Endothelial cell of umbilical vein (primary cell): ENCODE measurements around the gene AP1S2. TPM values are rescaled to one million over a fixed set of nuclear protein-coding genes. Genes with fewer than 3 reads are reported as not detected.

Source experiments
- BruUV-seq: library from RNA; stranded (reverse); fragments of 400-500 nt; replicated peaks from 2 replicates; lab custom pipeline; 2021; lab: Mats Ljungman, UMichigan
- CTCF ChIA-PET: fragments of 300-600, 350-600 bp; sonication (Branson Sonifier 250); formaldehyde crosslinking; loops from one replicate; lab custom pipeline; 2021; ENCODE audit warnings: antibody characterized with exemption, inconsistent platforms; lab: Charles Lee
- POLR2A ChIA-PET: fragments of 300-600, 350-600 bp; sonication (Branson Sonifier 250); formaldehyde crosslinking; loops from one replicate; lab custom pipeline; 2021; ENCODE audit warnings: antibody characterized with exemption, inconsistent platforms; lab: Charles Lee
- DNase-seq: peaks from one replicate; pipeline ENCODE4 v3.0.0-alpha.2; 2011; ENCODE audit warnings: low read depth, low spot score
- FAIRE-seq: peaks from 2 replicates; lab custom pipeline; 2011; peaks lifted over from hg19 to GRCh38; lab: Jason Lieb, UNC
- H2AFZ ChIP-seq: 2 replicates; pipeline ENCODE4 v1.6.0; 2012; ENCODE audit warnings: low read depth, low read length, control low read depth, inconsistent platforms
- H3K27ac ChIP-seq: 2 replicates; pipeline ENCODE4 v1.5.1; 2011; ENCODE audit warnings: low read depth, mild to moderate bottlenecking, control low read depth, low read length, moderate library complexity; ENCODE audit not compliant: insufficient read depth
- H3K27me3 ChIP-seq, 2 experiments: 2 replicates each; pipeline versions ENCODE4 v1.6.0 to v1.6.1; 2011; ENCODE audit warnings: low read length in 2 of 2, mixed read lengths in 1 of 2; ENCODE audit not compliant: control insufficient read depth in 2 of 2, insufficient read depth in 2 of 2
- H3K36me3 ChIP-seq, 2 experiments: 2 replicates in 1 of 2; 3 replicates in 1 of 2; pipeline ENCODE4 v1.5.1; 2011; ENCODE audit warnings: low read length in 2 of 2, mild to moderate bottlenecking in 1 of 2, moderate library complexity in 1 of 2; ENCODE audit not compliant: control insufficient read depth in 2 of 2, insufficient read depth in 2 of 2; ENCODE audit errors: extremely low read depth in 1 of 2
- H3K4me1 ChIP-seq: 3 replicates; pipeline ENCODE4 v1.5.1; 2011; ENCODE audit warnings: mild to moderate bottlenecking, low read length; ENCODE audit not compliant: control insufficient read depth, insufficient read depth; ENCODE audit errors: extremely low read depth
- H3K4me2 ChIP-seq: 2 replicates; pipeline ENCODE4 v1.6.1; 2011; ENCODE audit warnings: low read length, control low read depth, mixed read lengths; ENCODE audit not compliant: insufficient read depth
- H3K4me3 ChIP-seq, 3 experiments: fragments of 200-600 bp in 1 of 3; sonication (generic), shearing (Covaris generic) in 1 of 3; replicated peaks in 1 of 3; 2 replicates each; pipeline ENCODE4 v1.5.1; 2011 to 2016; ENCODE audit warnings: control low read depth in 3 of 3, low read length in 3 of 3, mild to moderate bottlenecking in 2 of 3, inconsistent platforms in 1 of 3, low read depth in 1 of 3, moderate library complexity in 1 of 3; ENCODE audit not compliant: insufficient read depth in 1 of 3
- H3K79me2 ChIP-seq: 2 replicates; pipeline ENCODE4 v1.6.0; 2012; ENCODE audit warnings: low read length, inconsistent platforms; ENCODE audit not compliant: control insufficient read depth, insufficient read depth
- H3K9ac ChIP-seq: replicated peaks from 2 replicates; pipeline ENCODE3; 2011; ENCODE audit warnings: low read length, control low read depth; ENCODE audit not compliant: insufficient read depth; ENCODE audit errors: extremely low read depth
- H3K9me1 ChIP-seq: replicated peaks from 3 replicates; pipeline ENCODE4 v1.6.0; 2011; ENCODE audit warnings: mild to moderate bottlenecking, low read length; ENCODE audit not compliant: control insufficient read depth, insufficient read depth; ENCODE audit errors: extremely low read depth
- H3K9me3 ChIP-seq: replicated peaks from 2 replicates; pipeline ENCODE4 v1.5.1; 2012; ENCODE audit warnings: low read length, inconsistent platforms; ENCODE audit not compliant: control insufficient read depth, insufficient read depth
- H4K20me1 ChIP-seq: replicated peaks from 2 replicates; pipeline ENCODE3; 2011; ENCODE audit warnings: mild to moderate bottlenecking, low read length; ENCODE audit not compliant: control insufficient read depth, insufficient read depth; ENCODE audit errors: extremely low read depth
- EZH2 ChIP-seq: IDR thresholded peaks from 2 replicates; pipeline ENCODE4 v1.6.1; 2012; ENCODE audit warnings: borderline replicate concordance, low read depth, mild to moderate bottlenecking, moderate library complexity, low read length, inconsistent platforms; ENCODE audit not compliant: severe bottlenecking
- FOS ChIP-seq: IDR thresholded peaks from 2 replicates; pipeline ENCODE4 v1.6.1; 2011; ENCODE audit warnings: mild to moderate bottlenecking, low read length, moderate library complexity, borderline replicate concordance; ENCODE audit not compliant: insufficient read depth
- GATA2 ChIP-seq: IDR thresholded peaks from 2 replicates; pipeline ENCODE4 v1.7.0; 2011; ENCODE audit warnings: low read depth, mild to moderate bottlenecking, moderate library complexity, mixed read lengths, low read length; ENCODE audit not compliant: insufficient read length, insufficient read depth
- JUN ChIP-seq: IDR thresholded peaks from 2 replicates; pipeline ENCODE4 v1.6.1; 2011; ENCODE audit warnings: borderline replicate concordance, low read depth; ENCODE audit not compliant: insufficient read length, insufficient read depth
- MYC ChIP-seq: IDR thresholded peaks from one replicate; pipeline ENCODE4 v1.6.1; 2011; ENCODE audit warnings: mild to moderate bottlenecking, low read depth, low read length
- POLR2A ChIP-seq: IDR thresholded peaks from 2 replicates; pipeline ENCODE4 v1.6.1; 2012; ENCODE audit warnings: low read depth, mild to moderate bottlenecking, control low read depth, low read length
- POLR2AphosphoS5 ChIP-seq: IDR thresholded peaks from 2 replicates; pipeline ENCODE4 v1.6.1; 2012; ENCODE audit warnings: low read depth, mild to moderate bottlenecking, control low read depth, low read length, moderate library complexity; ENCODE audit not compliant: insufficient read depth
- dilution Hi-C: fragments of 300-500 bp; cut with MboI; formaldehyde crosslinking; loops from one replicate; pipeline ENCODE4 v1.15.0; 2019; ENCODE audit warnings: low sequenced_read_pairs; ENCODE audit not compliant: extremely low pct_ligation_motif_present
- intact Hi-C: fragments of 100-400 bp; cut with micrococcal nuclease; formaldehyde crosslinking; loops from one replicate; pipeline ENCODE4 v1.10.0; 2022
- polyA plus RNA-seq, 4 experiments: library from polyadenylated mRNA; depleted of rRNA in 3 of 4; stranded (reverse) in 3 of 4; unstranded in 1 of 4; fragments of >200 nt; gene quantifications; 2 replicates each; pipeline versions ENCODE4 v1.2.1 to v1.2.3, GENCODE V29; 2011 to 2012; ENCODE audit warnings: missing spikeins in 1 of 4
- total RNA-seq: library from RNA; stranded (reverse); gene quantifications from 2 replicates; pipeline ENCODE4 v1.2.3, GENCODE V29; 2021
- TF ChIP-seq, protein P1 (sequence below): IDR thresholded peaks from 2 replicates; pipeline ENCODE4 v1.6.1; 2011; ENCODE audit not compliant: insufficient read depth, insufficient read length
- TF ChIP-seq, protein P2 (sequence below), 2 donors: IDR thresholded peaks; 1 replicate in 1 of 2; 2 replicates in 1 of 2; pipeline ENCODE4 v1.5.1; 2011; ENCODE audit warnings: low read length in 2 of 2, mild to moderate bottlenecking in 2 of 2, moderate library complexity in 2 of 2, control low read depth in 1 of 2, inconsistent platforms in 1 of 2, low read depth in 1 of 2; ENCODE audit not compliant: insufficient read depth in 1 of 2; ENCODE audit errors: extremely low read depth in 1 of 2

AP1S2 gene
- total and polyA plus RNA-seq, 2 donors (not counting 3 experiments of a cell fraction or from before 2014, with no cell fraction given), result 21.0 to 37.3 TPM

DNA sequence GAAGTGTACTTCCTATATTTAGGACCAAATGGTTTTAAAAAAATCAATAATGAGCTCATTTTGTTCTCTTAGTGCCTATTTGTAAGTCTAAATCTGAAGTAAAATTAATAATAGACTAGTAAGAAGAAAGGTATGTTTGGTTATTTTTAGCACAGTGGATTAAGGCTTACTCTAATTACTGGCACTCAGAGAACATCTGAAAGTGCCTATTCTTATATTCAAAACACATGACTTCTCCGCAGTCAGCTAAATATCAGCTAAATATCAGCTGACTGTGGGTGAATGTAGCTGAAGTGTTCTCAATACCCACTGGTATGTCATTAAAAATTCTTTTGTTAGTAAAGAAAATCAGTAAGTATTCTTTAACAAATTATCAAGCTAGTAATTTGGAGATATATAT lies 6.0 kb downstream of the AP1S2 start:
- no peaks in the 10 kb centered on the region for H4K20me1 ChIP-seq
- no peaks in the 10 kb centered on the region for H3K9me3 ChIP-seq
- H2AFZ ChIP-seq, result no peak overlapping the region
- TF ChIP-seq FOS, result no peak
- TF ChIP-seq POLR2AphosphoS5, result no peak
- no peak for TF ChIP-seq JUN
- TF ChIP-seq, protein P1, sequence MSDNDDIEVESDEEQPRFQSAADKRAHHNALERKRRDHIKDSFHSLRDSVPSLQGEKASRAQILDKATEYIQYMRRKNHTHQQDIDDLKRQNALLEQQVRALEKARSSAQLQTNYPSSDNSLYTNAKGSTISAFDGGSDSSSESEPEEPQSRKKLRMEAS, result no peak
- no peak for TF ChIP-seq MYC
- no peak overlapping the region for H3K4me2 ChIP-seq
- no peak overlapping the region for H3K27ac ChIP-seq
- DNase-seq (no peak), FAIRE-seq (no peak)
- H3K36me3 ChIP-seq, result no peaks in the 10 kb centered on the region
- H3K9me1 ChIP-seq, result no peaks in the 10 kb centered on the region
- dilution Hi-C loops, result no loop called here
- BruUV-seq, result no TSS peak
- ChIA-PET CTCF (interaction anchor here (1.0 to 2.4 kb wide), 7 partner anchors 9 to 363 kb away, joined by 3 to 19 read pairs (median 5); partner anchors contain the start of gene GRPR), POLR2A (no interaction called here)
- H3K79me2 ChIP-seq, result peaks cover 3% of the 10 kb centered on the region
- no peak overlapping the region for H3K4me3 ChIP-seq
- intact Hi-C loops, result no loop called here
- H3K4me1 ChIP-seq, result peaks cover 5% of the 10 kb centered on the region
- H3K27me3 ChIP-seq, result no peaks in the 10 kb centered on the region
- H3K9ac ChIP-seq, result no peak overlapping the region

DNA sequence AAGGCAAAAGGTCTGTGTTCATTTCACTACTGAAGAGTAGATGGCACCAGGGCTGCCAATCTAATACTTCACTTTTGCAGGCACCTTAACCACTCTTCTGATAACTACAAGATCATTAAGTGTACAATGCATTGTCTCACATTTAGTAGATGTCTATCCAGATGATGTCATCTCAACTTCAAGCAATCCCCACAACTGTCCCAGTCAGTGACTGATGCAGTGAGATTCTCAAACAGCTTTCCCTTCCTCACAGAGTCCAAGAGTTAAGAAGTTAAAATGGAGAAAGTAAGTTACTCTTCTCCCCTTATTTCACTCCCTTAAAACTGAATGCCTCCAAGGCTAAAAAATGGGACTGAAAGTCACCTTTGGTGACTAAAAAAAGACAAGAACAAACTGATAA lies 10.7 kb downstream of the AP1S2 start:
- Histone ChIP-seq H3K36me3 (peaks cover 0 to 3% of the 10 kb centered on the region in 2 experiments), H3K4me3 (no peak overlapping the region), H3K4me1 (no peaks in the 10 kb centered on the region), H3K79me2 (no peaks in the 10 kb centered on the region), H3K9me1 (no peaks in the 10 kb centered on the region), H4K20me1 (no peaks in the 10 kb centered on the region), H3K9ac (no peak overlapping the region), H3K4me2 (no peak overlapping the region), H3K9me3 (no peaks in the 10 kb centered on the region), H2AFZ (no peak overlapping the region), H3K27me3 (no peaks in the 10 kb centered on the region), H3K27ac (no peak overlapping the region)
- CTCF ChIA-PET, result no interaction called here
- intact Hi-C loops, result no loop called here
- no peak for TF ChIP-seq POLR2A
- TF ChIP-seq EZH2, result no peak
- TF ChIP-seq JUN, result no peak
- TF ChIP-seq GATA2, result no peak
- no peak for TF ChIP-seq FOS
- TF ChIP-seq, protein P1, result no peak
- TF ChIP-seq, protein P2, sequence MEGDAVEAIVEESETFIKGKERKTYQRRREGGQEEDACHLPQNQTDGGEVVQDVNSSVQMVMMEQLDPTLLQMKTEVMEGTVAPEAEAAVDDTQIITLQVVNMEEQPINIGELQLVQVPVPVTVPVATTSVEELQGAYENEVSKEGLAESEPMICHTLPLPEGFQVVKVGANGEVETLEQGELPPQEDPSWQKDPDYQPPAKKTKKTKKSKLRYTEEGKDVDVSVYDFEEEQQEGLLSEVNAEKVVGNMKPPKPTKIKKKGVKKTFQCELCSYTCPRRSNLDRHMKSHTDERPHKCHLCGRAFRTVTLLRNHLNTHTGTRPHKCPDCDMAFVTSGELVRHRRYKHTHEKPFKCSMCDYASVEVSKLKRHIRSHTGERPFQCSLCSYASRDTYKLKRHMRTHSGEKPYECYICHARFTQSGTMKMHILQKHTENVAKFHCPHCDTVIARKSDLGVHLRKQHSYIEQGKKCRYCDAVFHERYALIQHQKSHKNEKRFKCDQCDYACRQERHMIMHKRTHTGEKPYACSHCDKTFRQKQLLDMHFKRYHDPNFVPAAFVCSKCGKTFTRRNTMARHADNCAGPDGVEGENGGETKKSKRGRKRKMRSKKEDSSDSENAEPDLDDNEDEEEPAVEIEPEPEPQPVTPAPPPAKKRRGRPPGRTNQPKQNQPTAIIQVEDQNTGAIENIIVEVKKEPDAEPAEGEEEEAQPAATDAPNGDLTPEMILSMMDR (IDR thresholded peaks at IDR 0.05; ENCODE audit: extremely low read depth in 1 of 2, insufficient read depth in 1 of 2, low read depth in 1 of 2, low read length in 2 of 2), result no peak
- no peak for TF ChIP-seq POLR2AphosphoS5
- POLR2A ChIA-PET, result no interaction called here
- FAIRE-seq, result no peak
- no TSS peak for BruUV-seq
- dilution Hi-C loops, result no loop called here
- no peak for DNase-seq
